H1 (cell line): ENCODE measurements around the gene TARBP2. TPM values are rescaled to one million over a fixed set of nuclear protein-coding genes. Genes with fewer than 3 reads are reported as not detected.

Experiments used
- CTCF ChIA-PET: fragments of 300-600 bp; sonication (Branson Sonifier 250); formaldehyde crosslinking; loops from one replicate; lab custom pipeline; 2021; ENCODE audit not compliant: partially characterized antibody; lab: Charles Lee
- POLR2A ChIA-PET: fragments of 300-600 bp; sonication (Branson Sonifier 250); formaldehyde crosslinking; loops from one replicate; lab custom pipeline; 2021; ENCODE audit warnings: inconsistent platforms; ENCODE audit not compliant: partially characterized antibody; lab: Charles Lee
- DNase-seq, 2 experiments: peaks; one replicate each; pipeline versions ENCODE4 v3.0.0 to v3.0.0-alpha.2; 2010 to 2022; ENCODE audit warnings: low spot score in 2 of 2, low read depth in 1 of 2, mixed read lengths in 1 of 2
- FAIRE-seq: peaks from 2 replicates; lab custom pipeline; 2011; peaks lifted over from hg19 to GRCh38; lab: Jason Lieb, UNC
- H2AFZ ChIP-seq: 2 replicates; pipeline ENCODE4 v1.8.1; 2012; ENCODE audit warnings: low read length, inconsistent platforms
- H2AK5ac ChIP-seq: 2 replicates; pipeline ENCODE4 v1.6.1; 2013; ENCODE audit warnings: low read depth, low read length
- H2BK120ac ChIP-seq: replicated peaks from 2 replicates; pipeline ENCODE3; 2013; ENCODE audit warnings: low read depth, low read length, inconsistent platforms
- H2BK12ac ChIP-seq: 2 replicates; pipeline ENCODE4 v1.6.1; 2013; ENCODE audit warnings: low read depth, low read length
- H2BK15ac ChIP-seq: 2 replicates; pipeline ENCODE4 v1.6.1; 2013; ENCODE audit warnings: low read length
- H2BK20ac ChIP-seq: 2 replicates; pipeline ENCODE4 v1.6.1; 2013; ENCODE audit warnings: low read length
- H2BK5ac ChIP-seq: 2 replicates; pipeline ENCODE4 v1.6.1; 2013; ENCODE audit warnings: low read depth, low read length
- H3K14ac ChIP-seq: 2 replicates; pipeline ENCODE4 v1.6.1; 2013; ENCODE audit warnings: inconsistent platforms; ENCODE audit not compliant: insufficient read length
- H3K18ac ChIP-seq: 2 replicates; pipeline ENCODE4 v1.6.1; 2013; ENCODE audit warnings: low read length; ENCODE audit errors: extremely low read depth
- H3K23ac ChIP-seq: 2 replicates; pipeline ENCODE4 v1.6.1; 2013; ENCODE audit warnings: inconsistent platforms; ENCODE audit not compliant: insufficient read length
- H3K23me2 ChIP-seq: 2 replicates; pipeline ENCODE4 v1.6.1; 2013; ENCODE audit warnings: low read depth, low read length
- H3K27ac ChIP-seq: 2 replicates; pipeline ENCODE4 v1.6.1; 2011; ENCODE audit warnings: low read depth, low read length, inconsistent platforms
- H3K27me3 ChIP-seq, 4 experiments: replicated peaks in 1 of 4; 1 replicate in 1 of 4; 2 replicates in 3 of 4; pipeline versions ENCODE4 v1.6.1 to v1.8.1; 2011 to 2013; ENCODE audit warnings: low read length in 3 of 4, mild to moderate bottlenecking in 3 of 4, inconsistent platforms in 2 of 4, mixed read lengths in 2 of 4, moderate library complexity in 1 of 4; ENCODE audit not compliant: control insufficient read depth in 3 of 4, insufficient read depth in 3 of 4; ENCODE audit errors: extremely low read depth in 1 of 4
- H3K36me3 ChIP-seq, 4 experiments: 2 replicates each; pipeline versions ENCODE4 v1.6.1 to v1.8.1; 2011 to 2013; ENCODE audit warnings: mild to moderate bottlenecking in 4 of 4, low read length in 3 of 4, moderate library complexity in 2 of 4, control low read depth in 1 of 4, inconsistent platforms in 1 of 4; ENCODE audit not compliant: insufficient read depth in 4 of 4, control insufficient read depth in 2 of 4
- H3K4ac ChIP-seq: replicated peaks from 2 replicates; pipeline ENCODE3; 2013; ENCODE audit warnings: low read length, low read depth, mixed read lengths, inconsistent platforms; ENCODE audit not compliant: insufficient read length
- H3K4me1 ChIP-seq, 4 experiments: replicated peaks in 1 of 4; 1 replicate in 1 of 4; 2 replicates in 3 of 4; pipeline versions ENCODE4 v1.6.1 to v1.8.1; 2011 to 2013; ENCODE audit warnings: low read length in 3 of 4, inconsistent platforms in 2 of 4, mixed read lengths in 1 of 4; ENCODE audit not compliant: insufficient read depth in 4 of 4, control insufficient read depth in 3 of 4
- H3K4me2 ChIP-seq, 2 experiments: 2 replicates each; pipeline versions ENCODE4 v1.6.1 to v1.8.1; 2011 to 2013; ENCODE audit warnings: low read depth in 2 of 2, low read length in 2 of 2, control low read depth in 1 of 2, inconsistent platforms in 1 of 2, mild to moderate bottlenecking in 1 of 2; ENCODE audit not compliant: insufficient read depth in 1 of 2
- H3K4me3 ChIP-seq, 4 experiments: fragments of 200-600, 300-600 bp in 1 of 4; sonication (generic), shearing (Covaris generic), sonication (Bioruptor Twin) in 1 of 4; 2 replicates each; pipeline versions ENCODE4 v1.5.1 to v1.8.1; 2011 to 2016; ENCODE audit warnings: low read length in 4 of 4, low read depth in 3 of 4, control low read depth in 2 of 4, inconsistent platforms in 2 of 4, mild to moderate bottlenecking in 2 of 4, mixed read lengths in 1 of 4, moderate library complexity in 1 of 4; ENCODE audit not compliant: insufficient read depth in 2 of 4; ENCODE audit errors: extremely low read depth in 1 of 4
- H3K56ac ChIP-seq: replicated peaks from 2 replicates; pipeline ENCODE3; 2013; ENCODE audit warnings: low read depth, mild to moderate bottlenecking, mixed read lengths, low read length, inconsistent platforms; ENCODE audit not compliant: insufficient read length
- H3K79me1 ChIP-seq: 2 replicates; pipeline ENCODE4 v1.6.1; 2013; ENCODE audit warnings: low read depth, low read length, control low read depth
- H3K79me2 ChIP-seq, 2 experiments: 2 replicates each; pipeline versions ENCODE4 v1.6.1 to v1.8.1; 2012 to 2013; ENCODE audit warnings: low read length in 2 of 2, mild to moderate bottlenecking in 2 of 2, inconsistent platforms in 1 of 2; ENCODE audit not compliant: insufficient read depth in 2 of 2, control insufficient read depth in 1 of 2
- H3K9ac ChIP-seq, 4 experiments: replicated peaks in 1 of 4; 1 replicate in 1 of 4; 2 replicates in 3 of 4; pipeline versions ENCODE4 v1.6.1 to v1.8.1; 2011 to 2013; ENCODE audit warnings: low read depth in 3 of 4, low read length in 3 of 4, control low read depth in 2 of 4, mild to moderate bottlenecking in 2 of 4, moderate library complexity in 2 of 4, inconsistent platforms in 1 of 4; ENCODE audit errors: extremely low read depth in 1 of 4
- H3K9me3 ChIP-seq, 2 experiments: 2 replicates each; pipeline versions ENCODE4 v1.6.1 to v1.8.1; 2012 to 2013; ENCODE audit warnings: mild to moderate bottlenecking in 2 of 2, moderate library complexity in 2 of 2, control low read depth in 1 of 2, inconsistent platforms in 1 of 2, low read depth in 1 of 2, low read length in 1 of 2, mixed read lengths in 1 of 2; ENCODE audit not compliant: insufficient read depth in 2 of 2
- H4K20me1 ChIP-seq, 2 experiments: replicated peaks in 1 of 2; 2 replicates each; pipeline versions ENCODE3 to v1.8.1; 2011 to 2013; ENCODE audit warnings: inconsistent platforms in 2 of 2, low read length in 2 of 2, mild to moderate bottlenecking in 1 of 2; ENCODE audit not compliant: insufficient read depth in 2 of 2, control insufficient read depth in 1 of 2
- H4K5ac ChIP-seq: 2 replicates; pipeline ENCODE4 v1.6.1; 2013; ENCODE audit warnings: low read length, low read depth, mixed read lengths, inconsistent platforms; ENCODE audit not compliant: insufficient read length
- H4K8ac ChIP-seq: 2 replicates; pipeline ENCODE4 v1.8.0; 2013; ENCODE audit warnings: mild to moderate bottlenecking, moderate library complexity, low read length, inconsistent platforms; ENCODE audit not compliant: insufficient read depth; ENCODE audit errors: extremely low read depth
- H4K91ac ChIP-seq: replicated peaks from 2 replicates; pipeline ENCODE3; 2013; ENCODE audit warnings: low read length, mixed read lengths, inconsistent platforms; ENCODE audit not compliant: insufficient read length
- BACH1 ChIP-seq: IDR thresholded peaks from 2 replicates; pipeline ENCODE4 v1.6.1; 2012; ENCODE audit warnings: low read length, improper control_type of control experiment
- BCL11A ChIP-seq, 2 experiments: IDR thresholded peaks; one replicate each; pipeline ENCODE4 v1.6.1; 2011; ENCODE audit warnings: low read depth in 2 of 2, low read length in 2 of 2, mild to moderate bottlenecking in 2 of 2
- CBX5 ChIP-seq: fragments of 300-800, 300-1000 bp; sonication (generic); IDR thresholded peaks from 2 replicates; pipeline ENCODE4 v1.7.1; 2016; ENCODE audit warnings: antibody characterized with exemption, low read length, low read depth
- CTBP2 ChIP-seq: IDR thresholded peaks from 2 replicates; pipeline ENCODE4 v1.7.0; 2011; ENCODE audit warnings: borderline replicate concordance, mild to moderate bottlenecking, moderate library complexity, mixed read lengths, low read length; ENCODE audit not compliant: insufficient read depth, insufficient read length
- EZH2 ChIP-seq: fragments of 200-600 bp; sonication (generic); IDR thresholded peaks from 2 replicates; pipeline ENCODE4 v1.7.1; 2012; ENCODE audit warnings: low read depth, mild to moderate bottlenecking, moderate library complexity, low read length, inconsistent platforms; ENCODE audit not compliant: severe bottlenecking
- GTF2F1 ChIP-seq: IDR thresholded peaks from 2 replicates; pipeline ENCODE4 v1.6.1; 2012; ENCODE audit warnings: low read depth, low read length, improper control_type of control experiment, borderline replicate concordance
- HDAC6 ChIP-seq: IDR thresholded peaks from one replicate; pipeline ENCODE4 v1.7.1; 2012; ENCODE audit warnings: low read depth, mild to moderate bottlenecking, inconsistent platforms, low read length, moderate library complexity
- JUN ChIP-seq: IDR thresholded peaks from 2 replicates; pipeline ENCODE4 v1.6.1; 2011; ENCODE audit warnings: low read depth, mild to moderate bottlenecking, improper control_type of control experiment, low read length
- RNF2 ChIP-seq: fragments of 200-900, 300-1000 bp; sonication (generic); IDR thresholded peaks from 2 replicates; pipeline ENCODE4 v1.7.1; 2016; ENCODE audit warnings: borderline replicate concordance, low read depth, mild to moderate bottlenecking, antibody characterized with exemption, low read length; ENCODE audit not compliant: poor library complexity, severe bottlenecking; ENCODE audit errors: missing control alignments
- SIN3A ChIP-seq, 2 experiments: IDR thresholded peaks in 1 of 2; conservative IDR thresholded peaks in 1 of 2; 2 replicates each; pipeline ENCODE4 v1.6.1; 2011 to 2012; ENCODE audit warnings: low read length in 2 of 2, improper control_type of control experiment in 1 of 2, low read depth in 1 of 2, mild to moderate bottlenecking in 1 of 2
- SUZ12 ChIP-seq: fragments of 200-600 bp; sonication (generic); IDR thresholded peaks from 2 replicates; pipeline ENCODE4 v1.6.1; 2012; ENCODE audit warnings: mild to moderate bottlenecking, inconsistent platforms, low read length, moderate library complexity, mixed read lengths
- TAF1 ChIP-seq: IDR thresholded peaks from 2 replicates; pipeline ENCODE4 v1.6.1; 2011; ENCODE audit warnings: mild to moderate bottlenecking, low read depth, low read length
- whole genome bisulfite sequencing, 2 experiments: shearing (Covaris generic) in 1 of 2; methylation state at CpG; one replicate each; pipeline versions ENCODE4 v1.1.6 to v1.1.7; 2013 to 2015; ENCODE audit warnings: low lambda C conversion rate in 2 of 2, mixed read lengths in 2 of 2, inconsistent platforms in 1 of 2, low coverage in 1 of 2, missing lambda C conversion rate in 1 of 2; ENCODE audit not compliant: insufficient replicate concordance in 2 of 2, insufficient coverage in 1 of 2, insufficient read length in 1 of 2; ENCODE audit errors: extremely low coverage in 1 of 2, missing lambda C conversion rate in 1 of 2; 5-methylcytosine and 5-hydroxymethylcytosine counted together
- polyA plus RNA-seq, 7 experiments: library from polyadenylated mRNA; depleted of rRNA in 3 of 7; stranded (reverse) in 5 of 7; unstranded in 2 of 7; fragments of >200 nt in 5 of 7; fragments of 200-250 nt in 2 of 7; gene quantifications; 1 replicate in 5 of 7; 2 replicates in 1 of 7; 4 replicates in 1 of 7; pipeline versions ENCODE4 v1.2.1 to v1.2.3, GENCODE V29; 2011 to 2013; ENCODE audit warnings: missing spikeins in 2 of 7, mixed read lengths in 2 of 7
- total RNA-seq: library from RNA; stranded (reverse); fragmentation: NEBNext Ultra II Directional; extraction: Animal tissue kit (Norgen Biotek cat#: 25700); gene quantifications from 2 replicates; pipeline ENCODE4 v1.2.1, GENCODE V29; 2021
- TF ChIP-seq, protein P1 (sequence below): IDR thresholded peaks from 2 replicates; pipeline ENCODE4 v1.6.1; 2012; ENCODE audit warnings: inconsistent platforms

The TARBP2 gene
- total and polyA plus RNA-seq, 2 of the 8 experiments (the other 6 are each of a cell fraction or from before 2014, with no cell fraction given): 69.9 to 122 TPM

DNA sequence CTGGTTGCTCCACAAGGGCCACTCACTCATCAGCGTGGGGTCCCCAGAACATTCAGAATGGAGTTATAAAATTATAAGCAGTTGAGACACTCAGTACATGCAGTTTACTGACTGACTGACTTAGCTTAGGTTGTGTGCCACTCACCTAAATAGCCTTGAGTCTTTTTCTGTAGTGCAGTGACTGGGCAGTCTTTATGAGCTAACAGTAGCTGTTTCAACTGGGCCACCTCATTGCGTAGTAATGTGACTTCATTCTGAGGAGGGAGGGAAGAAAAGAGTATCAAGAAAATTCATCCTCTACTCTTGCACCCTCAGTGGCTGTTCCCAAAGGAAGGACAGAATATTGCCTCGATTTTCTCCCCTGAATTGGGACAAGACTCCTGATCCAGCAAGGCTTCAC is 22.0 kb downstream of the TARBP2 start:
- no peaks in the 10 kb centered on the region for H3K23me2 ChIP-seq
- H3K79me2 ChIP-seq: no peaks in the 10 kb centered on the region
- H3K9ac ChIP-seq: no peak overlapping the region
- H4K8ac ChIP-seq: no peak overlapping the region
- H2BK120ac ChIP-seq: no peak overlapping the region
- no peaks in the 10 kb centered on the region for H3K4me1 ChIP-seq
- H3K4me3 ChIP-seq: no peak overlapping the region
- no peaks in the 10 kb centered on the region for H3K9me3 ChIP-seq
- H3K23ac ChIP-seq: no peak overlapping the region
- no peak overlapping the region for H3K27ac ChIP-seq
- POLR2A ChIA-PET: interaction anchor here (0.6 to 67.0 kb wide), 4 partner anchors 22 to 213 kb away, joined by 3 to 3397 read pairs (median 6); partner anchors contain the start of genes ATP5MC2, PCBP2, PRR13 and TARBP2
- FAIRE-seq (no peak), DNase-seq (no peak)
- no peaks in the 10 kb centered on the region for H3K27me3 ChIP-seq
- H4K91ac ChIP-seq: no peak overlapping the region
- H2BK20ac ChIP-seq: no peak overlapping the region
- H2BK5ac ChIP-seq: no peak overlapping the region
- H2BK12ac ChIP-seq: no peak overlapping the region
- H3K4me2 ChIP-seq: no peak overlapping the region
- H3K36me3 ChIP-seq: peaks cover 2 to 9% (median 6%) of the 10 kb centered on the region in 4 experiments; a peak in 6 of 8 replicates
- no peak overlapping the region for H3K18ac ChIP-seq
- no peak overlapping the region for H3K4ac ChIP-seq
- no peak overlapping the region for H4K5ac ChIP-seq
- H3K14ac ChIP-seq: no peak overlapping the region
- 89% methylated on average over 3 of the region's 3 CpGs; no CpG with 5 or more reads in 1 of the 2 experiments for whole genome bisulfite sequencing, 2 experiments
- no peak overlapping the region for H2AFZ ChIP-seq
- H3K79me1 ChIP-seq: no peaks in the 10 kb centered on the region
- CTCF ChIA-PET: interaction anchor here (2.5 kb wide), 1 partner anchor 14 kb away, joined by 7 read pairs; no protein-coding TSS in a partner anchor
- H2AK5ac ChIP-seq: no peak overlapping the region
- no peaks in the 10 kb centered on the region for H4K20me1 ChIP-seq
- H3K56ac ChIP-seq: no peak overlapping the region
- H2BK15ac ChIP-seq: no peak overlapping the region
- TF ChIP-seq HDAC6 (no peak), JUN (no peak), BCL11A (IDR thresholded peaks at IDR 0.05; ENCODE audit: low read depth in 2 of 2, low read length in 2 of 2) (no peak), RNF2 (no peak), EZH2 (no peak), SIN3A (conservative IDR thresholded peaks at IDR 0.05 in 1 of 2, IDR thresholded peaks at IDR 0.05 in 1 of 2; ENCODE audit: low read depth in 1 of 2, low read length in 2 of 2) (no peak), GTF2F1 (no peak), SUZ12 (no peak), CTBP2 (no peak), CBX5 (no peak), BACH1 (no peak), TAF1 (no peak)
- TF ChIP-seq, protein P1, sequence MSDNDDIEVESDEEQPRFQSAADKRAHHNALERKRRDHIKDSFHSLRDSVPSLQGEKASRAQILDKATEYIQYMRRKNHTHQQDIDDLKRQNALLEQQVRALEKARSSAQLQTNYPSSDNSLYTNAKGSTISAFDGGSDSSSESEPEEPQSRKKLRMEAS: no peak
